Stimulated activated CD8-positive, alpha-beta memory T cell treated with anti-CD3 and anti-CD28 coated beads, Interleukin-12 subunit alpha, Interleukin-12 subunit beta, amount 100 ng/mL, for 1 hour (primary cell): Measurements from ENCODE around the gene TOM1L1.

ENCODE experiments used
- DNase-seq: peaks from one replicate; pipeline ENCODE4 v3.0.0-alpha.2; 2020; ENCODE audit warnings: low read depth

Gene TOM1L1

GRCh38 chr17:54992797-54993639 lies 92.4 kb downstream of the TOM1L1 start:
- no peak for DNase-seq

DNA sequence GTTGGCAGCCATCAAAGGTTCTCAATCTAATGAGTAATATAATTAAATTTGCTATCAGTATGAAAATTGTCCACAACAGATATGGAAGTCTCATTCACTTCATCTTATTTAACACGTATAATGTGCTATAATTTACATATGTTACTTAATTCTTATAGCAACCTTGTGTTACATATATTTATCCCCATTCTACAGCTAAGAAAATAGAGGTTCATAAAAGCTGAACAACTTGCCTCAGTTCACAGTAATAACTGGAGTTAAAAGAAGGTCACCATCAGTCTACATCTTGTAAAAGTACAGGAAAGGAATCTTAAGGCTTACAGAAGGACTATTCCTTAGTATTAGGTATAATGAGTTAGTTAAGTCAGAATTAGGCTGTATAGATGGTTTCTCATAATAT lies 95.8 kb downstream of the TOM1L1 start:
- no peak for DNase-seq

DNA sequence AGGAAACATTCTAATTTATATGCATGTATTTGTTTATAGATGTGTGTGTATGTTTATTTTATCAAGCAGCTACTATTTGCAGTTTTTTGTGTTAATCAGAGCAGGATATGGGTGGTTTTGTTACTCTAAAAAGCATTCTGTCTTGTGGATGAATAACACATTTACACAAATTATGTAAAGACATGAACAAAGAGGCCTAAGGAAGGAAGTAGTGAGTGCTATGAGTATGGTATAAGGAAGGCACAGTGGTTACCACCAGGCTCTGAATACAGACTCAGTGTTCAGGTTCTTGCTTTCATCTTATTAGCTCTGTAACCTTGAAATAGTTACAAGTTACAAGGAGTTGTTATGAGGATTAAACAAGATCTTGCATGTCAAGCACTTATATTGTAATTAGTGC lies 101.8 kb downstream of the TOM1L1 start:
- no peak for DNase-seq

- DNase-seq: no peak
These were observed 103.8 kb downstream of the TOM1L1 start for GRCh38 chr17:55004484-55004883.

- no peak for DNase-seq
These were observed 104.9 kb downstream of the TOM1L1 start for GRCh38 chr17:55005520-55005919.
